Neural crest cell (in vitro differentiated cells): ENCODE results near the gene SRGN. TPM values are rescaled to one million over a fixed set of nuclear protein-coding genes. Genes with fewer than 3 reads are reported as not detected.

Experiments
- DNase-seq: peaks from one replicate; pipeline ENCODE4 v3.0.0; 2021; ENCODE audit warnings: low read depth, mixed read lengths, low spot score
- H3K27ac Mint-ChIP-seq: one replicate; pipeline ENCODE4 v1.8.0; 2021; ENCODE audit warnings: mild to moderate bottlenecking, mixed read lengths; ENCODE audit not compliant: unreplicated experiment
- H3K27me3 Mint-ChIP-seq: 2 replicates; pipeline ENCODE4 v1.8.0; 2021; ENCODE audit warnings: low read depth, mild to moderate bottlenecking, mixed read lengths
- H3K36me3 Mint-ChIP-seq: 2 replicates; pipeline ENCODE4 v1.8.0; 2021; ENCODE audit warnings: low read depth, mild to moderate bottlenecking, mixed read lengths
- H3K4me1 Mint-ChIP-seq: 2 replicates; pipeline ENCODE4 v1.8.0; 2021; ENCODE audit warnings: mixed read lengths
- H3K4me3 Mint-ChIP-seq: one replicate; pipeline ENCODE4 v1.8.0; 2021; ENCODE audit warnings: mild to moderate bottlenecking, mixed read lengths
- H3K9me3 Mint-ChIP-seq: 2 replicates; pipeline ENCODE4 v1.8.0; 2021; ENCODE audit warnings: mixed read lengths
- CTCF ChIP-seq: fragments of 200-600 bp; sonication (generic); conservative IDR thresholded peaks from 2 replicates; pipeline ENCODE4 v1.5.0; 2021; ENCODE audit warnings: antibody characterized with exemption, mild to moderate bottlenecking
- total RNA-seq: library from RNA; stranded (reverse); gene quantifications from 2 replicates; pipeline ENCODE4 v1.2.1, GENCODE V29; 2021

SRGN gene
- total RNA-seq, 1 donor from 2014 or later = not detected

GRCh38 chr10:69057261-69057950, 30.5 kb upstream of the SRGN start:
- no peak for DNase-seq
- no peak overlapping the region for H3K4me3 Mint-ChIP-seq

GRCh38 chr10:69057951-69058297, 30.0 kb upstream of the SRGN start:
- Mint-ChIP-seq H3K4me3 (no peak overlapping the region), H3K36me3 (no peaks in the 10 kb centered on the region), H3K27me3 (no peaks in the 10 kb centered on the region), H3K27ac (peak overlapping the region; percentile 76), H3K4me1 (peaks cover 6% of the 10 kb centered on the region), H3K9me3 (no peaks in the 10 kb centered on the region)
- no peak for TF ChIP-seq CTCF
- no peak for DNase-seq

More at GRCh38 chr10:69057261-69057950, 30.5 kb upstream of the SRGN start:
- Mint-ChIP-seq H3K9me3 (no peaks in the 10 kb centered on the region), H3K36me3 (no peaks in the 10 kb centered on the region), H3K27ac (peak overlapping the region; percentile 76), H3K4me1 (peaks cover 6% of the 10 kb centered on the region), H3K27me3 (no peaks in the 10 kb centered on the region)
- no peak for TF ChIP-seq CTCF

- Mint-ChIP-seq H3K4me3 (no peak overlapping the region), H3K27ac (no peak overlapping the region), H3K4me1 (peaks cover 6% of the 10 kb centered on the region), H3K9me3 (no peaks in the 10 kb centered on the region), H3K36me3 (no peaks in the 10 kb centered on the region), H3K27me3 (peaks cover 2% of the 10 kb centered on the region)
- DNase-seq = no peak
- no peak for TF ChIP-seq CTCF
These were observed 27.6 kb upstream of the SRGN start for GRCh38 chr10:69060127-69060798.

GRCh38 chr10:69061305-69062161, 26.4 kb upstream of the SRGN start:
- Mint-ChIP-seq H3K27ac (no peak overlapping the region), H3K36me3 (no peaks in the 10 kb centered on the region), H3K4me3 (no peak overlapping the region), H3K4me1 (no peaks in the 10 kb centered on the region), H3K9me3 (no peaks in the 10 kb centered on the region), H3K27me3 (peaks cover 2% of the 10 kb centered on the region)
- TF ChIP-seq CTCF = no peak
- DNase-seq = no peak

GRCh38 chr10:69062901-69063300, 25.0 kb upstream of the SRGN start:
- Mint-ChIP-seq H3K4me1 (no peaks in the 10 kb centered on the region), H3K27me3 (peaks cover 2% of the 10 kb centered on the region), H3K4me3 (no peak overlapping the region), H3K36me3 (no peaks in the 10 kb centered on the region), H3K27ac (no peak overlapping the region), H3K9me3 (no peaks in the 10 kb centered on the region)
- no peak for DNase-seq
- no peak for TF ChIP-seq CTCF
